GM12878 (cell line): ENCODE measurements around the gene EYS. TPM values are rescaled to one million over a fixed set of nuclear protein-coding genes. Genes with fewer than 3 reads are reported as not detected.
A peak's percentile ranks its signal among the peaks of the same experiment; 100 is the strongest.

Experiments used
- ATAC-seq: fragments of 200-7000 bp; cut with Tn5 transposase; 3 replicates; pipeline ENCODE4 v1.9.1; 2020; ENCODE audit warnings: mild to moderate bottlenecking, moderate library complexity
- BruUV-seq: library from RNA; stranded (reverse); fragments of 400-500 nt; replicated peaks from 2 replicates; lab custom pipeline; 2021; lab: Mats Ljungman, UMichigan
- CTCF ChIA-PET: fragments of 300-600 bp; sonication (Branson Sonifier 250); formaldehyde crosslinking; extraction: SDS; loops from one replicate; lab custom pipeline; 2021; ENCODE audit warnings: inconsistent platforms; lab: Yijun Ruan, JAX
- POLR2A ChIA-PET: fragments of 350-600 bp; formaldehyde crosslinking; extraction: SDS; loops from one replicate; lab custom pipeline; 2021; ENCODE audit warnings: inconsistent platforms; lab: Charles Lee
- RAD21 ChIA-PET: fragments of 300-600 bp; sonication (Branson Sonifier 250); formaldehyde crosslinking; loops from one replicate; lab custom pipeline; 2023; ENCODE audit warnings: antibody characterized with exemption; ENCODE audit not compliant: unreplicated experiment; lab: Charles Lee
- SMC1A ChIA-PET: fragments of 300-600 bp; sonication (Branson Sonifier 250); formaldehyde crosslinking; loops from one replicate; lab custom pipeline; 2023; ENCODE audit not compliant: unreplicated experiment, uncharacterized antibody; lab: Charles Lee
- DNase-seq: peaks from one replicate; pipeline ENCODE4 v3.0.0-alpha.2; 2011; ENCODE audit warnings: low read depth, low spot score
- FAIRE-seq: peaks from 3 replicates; lab custom pipeline; 2011; peaks lifted over from hg19 to GRCh38; lab: Jason Lieb, UNC
- H2AFZ ChIP-seq: 2 replicates; pipeline ENCODE4 v1.6.0; 2011; ENCODE audit warnings: low read depth, low read length, control low read depth; ENCODE audit not compliant: control insufficient read depth
- H3K27ac ChIP-seq: 2 replicates; pipeline ENCODE4 v1.5.1; 2011; ENCODE audit warnings: control low read depth; ENCODE audit not compliant: control insufficient read depth, insufficient read depth
- H3K27me3 ChIP-seq, 2 experiments: replicated peaks in 1 of 2; 2 replicates each; pipeline versions ENCODE4 v1.6.0 to v1.6.1; 2011; ENCODE audit warnings: low read length in 1 of 2; ENCODE audit not compliant: control insufficient read depth in 2 of 2, insufficient read depth in 2 of 2
- H3K36me3 ChIP-seq, 2 experiments: 2 replicates each; pipeline ENCODE4 v1.5.1; 2011; ENCODE audit warnings: low read length in 1 of 2; ENCODE audit not compliant: control insufficient read depth in 2 of 2, insufficient read depth in 2 of 2
- H3K4me1 ChIP-seq: 2 replicates; pipeline ENCODE4 v1.6.1; 2011; ENCODE audit warnings: mild to moderate bottlenecking, low read length, moderate library complexity, mixed read lengths; ENCODE audit not compliant: control insufficient read depth, insufficient read depth
- H3K4me2 ChIP-seq: 2 replicates; pipeline ENCODE4 v1.6.0; 2011; ENCODE audit warnings: control low read depth; ENCODE audit not compliant: control insufficient read depth, insufficient read depth
- H3K4me3 ChIP-seq: fragments of 200-600 bp; sonication (generic); 2 replicates; pipeline ENCODE4 v1.5.1; 2016
- H3K79me2 ChIP-seq: 2 replicates; pipeline ENCODE4 v1.6.0; 2011; ENCODE audit warnings: low read length; ENCODE audit not compliant: control insufficient read depth, insufficient read depth
- H3K9ac ChIP-seq: 2 replicates; pipeline ENCODE4 v1.8.0; 2011; ENCODE audit warnings: low read length, control low read depth, mixed read lengths; ENCODE audit not compliant: control insufficient read depth, insufficient read depth
- H3K9me3 ChIP-seq: replicated peaks from 3 replicates; pipeline ENCODE4 v1.5.1; 2011; ENCODE audit warnings: mild to moderate bottlenecking, low read length; ENCODE audit not compliant: control insufficient read depth, insufficient read depth
- H4K20me1 ChIP-seq: 2 replicates; pipeline ENCODE4 v1.6.0; 2011; ENCODE audit not compliant: control insufficient read depth, insufficient read depth
- BMI1 ChIP-seq: fragments of 450-650 bp; IDR thresholded peaks from 2 replicates; pipeline ENCODE4 v1.6.1; 2016; ENCODE audit warnings: mild to moderate bottlenecking, moderate library complexity, borderline replicate concordance
- MYC ChIP-seq: IDR thresholded peaks from 2 replicates; pipeline ENCODE4 v1.6.1; 2011; ENCODE audit warnings: mild to moderate bottlenecking, low read length, moderate library complexity, inconsistent platforms; ENCODE audit not compliant: insufficient read depth, insufficient replicate concordance, insufficient read length, severe bottlenecking
- NFIC ChIP-seq: IDR thresholded peaks from 2 replicates; pipeline ENCODE4 v1.6.1; 2012; ENCODE audit warnings: low read depth, mild to moderate bottlenecking, inconsistent platforms, low read length, moderate library complexity
- SIN3A ChIP-seq: IDR thresholded peaks from 2 replicates; pipeline ENCODE4 v1.6.1; 2012; ENCODE audit warnings: low read depth, low read length, improper control_type of control experiment
- SIX5 ChIP-seq: IDR thresholded peaks from 2 replicates; pipeline ENCODE4 v1.6.1; 2011; ENCODE audit warnings: mild to moderate bottlenecking, low read depth, low read length, moderate library complexity; ENCODE audit not compliant: severe bottlenecking
- SREBF2 ChIP-seq: IDR thresholded peaks from 2 replicates; pipeline ENCODE4 v1.6.1; 2012; ENCODE audit warnings: mild to moderate bottlenecking, low read length
- STAT1 ChIP-seq: fragments of 450-650 bp; conservative IDR thresholded peaks from 2 replicates; pipeline ENCODE4 v1.6.1; 2014; ENCODE audit warnings: antibody characterized with exemption, mild to moderate bottlenecking
- WGBS: methylation state at CpG from one replicate; pipeline ENCODE4 v1.1.6; 2016; ENCODE audit warnings: low lambda C conversion rate; ENCODE audit not compliant: insufficient replicate concordance, insufficient coverage; ENCODE audit errors: missing lambda C conversion rate; 5-methylcytosine and 5-hydroxymethylcytosine counted together
- in situ Hi-C: fragments of 300-500 bp; cut with MboI; formaldehyde crosslinking; loops from 9 replicates; pipeline ENCODE4 v1.14.3; 2018; ENCODE audit warnings: mixed read lengths
- intact Hi-C: fragments of 100-400 bp; cut with micrococcal nuclease; formaldehyde crosslinking; loops from one replicate; pipeline ENCODE4 v1.14.2; 2022; ENCODE audit not compliant: unreplicated experiment
- polyA plus RNA-seq, 11 experiments: library from polyadenylated mRNA; depleted of rRNA in 4 of 11; unstranded in 6 of 11; stranded (reverse) in 5 of 11; fragments of >200 nt; fragmentation: Nextera tagmentation in 4 of 11; fragmentation: Illumina TruSeq in 1 of 11; extraction: Ambion mirVana in 4 of 11; extraction: Trizol in 1 of 11; gene quantifications; 1 replicate in 1 of 11; 2 replicates in 10 of 11; pipeline versions ENCODE4 v1.2.1 to v1.2.3, GENCODE V29; 2011 to 2016; ENCODE audit warnings: inconsistent platforms in 2 of 11, missing spikeins in 2 of 11, low read depth in 1 of 11
- total RNA-seq, 4 experiments: library from RNA; depleted of rRNA in 3 of 4; stranded (reverse); fragments of >200 nt in 3 of 4; fragmentation: Illumina TruSeq in 1 of 4; extraction: Trizol in 1 of 4; gene quantifications; 2 replicates each; pipeline versions ENCODE4 v1.2.1 to v1.2.3, GENCODE V29; 2013 to 2021
- TF ChIP-seq, protein P1 (sequence below): fragments of 450-650 bp; IDR thresholded peaks from 2 replicates; pipeline ENCODE4 v1.6.1; 2017; ENCODE audit warnings: mild to moderate bottlenecking, low read depth, inconsistent platforms; ENCODE audit not compliant: poor library complexity, severe bottlenecking
- TF ChIP-seq, protein P2 (sequence below): fragments of 150-350 bp; IDR thresholded peaks from 2 replicates; pipeline ENCODE4 v1.6.1; 2014; ENCODE audit warnings: mild to moderate bottlenecking, low read depth, low read length
- TF ChIP-seq, protein P3 (sequence below): fragments of 450-650 bp; formaldehyde crosslinking; IDR thresholded peaks from 2 replicates; pipeline ENCODE4 v1.5.0; 2022; ENCODE audit warnings: mild to moderate bottlenecking, missing genetic modification characterization
- TF ChIP-seq, protein P4 (sequence below): fragments of 450-650 bp; IDR thresholded peaks from 2 replicates; pipeline ENCODE4 v1.6.1; 2017; ENCODE audit warnings: antibody characterized with exemption, mild to moderate bottlenecking, moderate library complexity
- TF ChIP-seq, protein P5 (sequence below): fragments of 450-650 bp; IDR thresholded peaks from 2 replicates; pipeline ENCODE4 v1.6.1; 2014; ENCODE audit warnings: mild to moderate bottlenecking

EYS gene
- total and polyA plus RNA-seq, 10 of the 15 experiments (the other 5 are each of a cell fraction or from before 2014, with no cell fraction given): under 0.01 to 0.14 (median 0.02) TPM; not detected in 1

DNA sequence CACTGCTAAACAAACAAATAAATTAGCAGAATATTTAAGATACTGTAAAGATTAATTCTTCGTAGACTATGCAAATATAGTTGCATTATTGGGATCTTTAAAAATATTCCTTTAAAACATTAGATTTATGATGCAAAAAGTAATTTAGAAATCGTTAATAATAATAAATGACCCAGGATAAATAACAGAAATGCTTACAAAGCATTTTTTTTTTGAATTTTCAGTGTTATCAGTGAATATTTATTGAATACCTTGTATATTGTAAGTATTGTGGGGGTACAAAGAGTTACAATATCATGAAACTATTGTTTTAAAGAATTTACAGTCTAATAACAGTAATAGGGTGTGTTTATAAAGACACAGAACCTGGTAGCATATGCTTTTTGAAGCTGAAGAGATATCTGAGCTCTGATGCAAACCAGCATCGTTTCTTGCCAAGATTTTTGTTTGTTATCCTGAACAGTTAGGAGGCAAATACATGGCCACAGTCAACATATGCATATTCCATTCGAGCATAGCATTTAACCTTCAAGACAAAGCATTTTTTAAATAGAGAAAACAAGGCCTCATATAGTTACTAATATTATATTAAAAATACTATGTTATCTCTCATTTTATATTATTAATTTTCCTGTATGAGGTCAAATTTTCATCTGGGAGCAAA is 1584.2 kb downstream of the EYS start:
- Histone ChIP-seq H3K27ac (no peak overlapping the region), H3K36me3 (no peaks in the 10 kb centered on the region), H3K4me3 (no peak overlapping the region), H3K27me3 (no peaks in the 10 kb centered on the region), H4K20me1 (no peaks in the 10 kb centered on the region), H3K9ac (no peak overlapping the region), H3K4me2 (no peak overlapping the region), H2AFZ (no peak overlapping the region), H3K9me3 (no peaks in the 10 kb centered on the region), H3K4me1 (no peaks in the 10 kb centered on the region), H3K79me2 (no peaks in the 10 kb centered on the region)
- WGBS: 3% methylated on average over 4 of the region's 4 CpGs
- RAD21 ChIA-PET: no interaction called here
- DNase-seq (no peak), FAIRE-seq (peak; percentile 96), ATAC-seq (no peak)
- in situ Hi-C loops: no loop called here
- BruUV-seq: no TSS peak
- SMC1A ChIA-PET: no interaction called here
- POLR2A ChIA-PET: no interaction called here
- intact Hi-C loops: loop anchor here (5.0 kb wide), 1 partner anchor 81 kb away; no protein-coding TSS in a partner anchor
- CTCF ChIA-PET: no interaction called here
- TF ChIP-seq BMI1: no peak
- TF ChIP-seq, protein P1, sequence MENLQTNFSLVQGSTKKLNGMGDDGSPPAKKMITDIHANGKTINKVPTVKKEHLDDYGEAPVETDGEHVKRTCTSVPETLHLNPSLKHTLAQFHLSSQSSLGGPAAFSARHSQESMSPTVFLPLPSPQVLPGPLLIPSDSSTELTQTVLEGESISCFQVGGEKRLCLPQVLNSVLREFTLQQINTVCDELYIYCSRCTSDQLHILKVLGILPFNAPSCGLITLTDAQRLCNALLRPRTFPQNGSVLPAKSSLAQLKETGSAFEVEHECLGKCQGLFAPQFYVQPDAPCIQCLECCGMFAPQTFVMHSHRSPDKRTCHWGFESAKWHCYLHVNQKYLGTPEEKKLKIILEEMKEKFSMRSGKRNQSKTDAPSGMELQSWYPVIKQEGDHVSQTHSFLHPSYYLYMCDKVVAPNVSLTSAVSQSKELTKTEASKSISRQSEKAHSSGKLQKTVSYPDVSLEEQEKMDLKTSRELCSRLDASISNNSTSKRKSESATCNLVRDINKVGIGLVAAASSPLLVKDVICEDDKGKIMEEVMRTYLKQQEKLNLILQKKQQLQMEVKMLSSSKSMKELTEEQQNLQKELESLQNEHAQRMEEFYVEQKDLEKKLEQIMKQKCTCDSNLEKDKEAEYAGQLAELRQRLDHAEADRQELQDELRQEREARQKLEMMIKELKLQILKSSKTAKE: no peak
- no peak for TF ChIP-seq SREBF2
- no peak for TF ChIP-seq SIN3A
- TF ChIP-seq, protein P2, sequence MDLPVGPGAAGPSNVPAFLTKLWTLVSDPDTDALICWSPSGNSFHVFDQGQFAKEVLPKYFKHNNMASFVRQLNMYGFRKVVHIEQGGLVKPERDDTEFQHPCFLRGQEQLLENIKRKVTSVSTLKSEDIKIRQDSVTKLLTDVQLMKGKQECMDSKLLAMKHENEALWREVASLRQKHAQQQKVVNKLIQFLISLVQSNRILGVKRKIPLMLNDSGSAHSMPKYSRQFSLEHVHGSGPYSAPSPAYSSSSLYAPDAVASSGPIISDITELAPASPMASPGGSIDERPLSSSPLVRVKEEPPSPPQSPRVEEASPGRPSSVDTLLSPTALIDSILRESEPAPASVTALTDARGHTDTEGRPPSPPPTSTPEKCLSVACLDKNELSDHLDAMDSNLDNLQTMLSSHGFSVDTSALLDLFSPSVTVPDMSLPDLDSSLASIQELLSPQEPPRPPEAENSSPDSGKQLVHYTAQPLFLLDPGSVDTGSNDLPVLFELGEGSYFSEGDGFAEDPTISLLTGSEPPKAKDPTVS: no peak
- no peak for TF ChIP-seq SIX5
- no peak for TF ChIP-seq NFIC
- TF ChIP-seq, protein P3, sequence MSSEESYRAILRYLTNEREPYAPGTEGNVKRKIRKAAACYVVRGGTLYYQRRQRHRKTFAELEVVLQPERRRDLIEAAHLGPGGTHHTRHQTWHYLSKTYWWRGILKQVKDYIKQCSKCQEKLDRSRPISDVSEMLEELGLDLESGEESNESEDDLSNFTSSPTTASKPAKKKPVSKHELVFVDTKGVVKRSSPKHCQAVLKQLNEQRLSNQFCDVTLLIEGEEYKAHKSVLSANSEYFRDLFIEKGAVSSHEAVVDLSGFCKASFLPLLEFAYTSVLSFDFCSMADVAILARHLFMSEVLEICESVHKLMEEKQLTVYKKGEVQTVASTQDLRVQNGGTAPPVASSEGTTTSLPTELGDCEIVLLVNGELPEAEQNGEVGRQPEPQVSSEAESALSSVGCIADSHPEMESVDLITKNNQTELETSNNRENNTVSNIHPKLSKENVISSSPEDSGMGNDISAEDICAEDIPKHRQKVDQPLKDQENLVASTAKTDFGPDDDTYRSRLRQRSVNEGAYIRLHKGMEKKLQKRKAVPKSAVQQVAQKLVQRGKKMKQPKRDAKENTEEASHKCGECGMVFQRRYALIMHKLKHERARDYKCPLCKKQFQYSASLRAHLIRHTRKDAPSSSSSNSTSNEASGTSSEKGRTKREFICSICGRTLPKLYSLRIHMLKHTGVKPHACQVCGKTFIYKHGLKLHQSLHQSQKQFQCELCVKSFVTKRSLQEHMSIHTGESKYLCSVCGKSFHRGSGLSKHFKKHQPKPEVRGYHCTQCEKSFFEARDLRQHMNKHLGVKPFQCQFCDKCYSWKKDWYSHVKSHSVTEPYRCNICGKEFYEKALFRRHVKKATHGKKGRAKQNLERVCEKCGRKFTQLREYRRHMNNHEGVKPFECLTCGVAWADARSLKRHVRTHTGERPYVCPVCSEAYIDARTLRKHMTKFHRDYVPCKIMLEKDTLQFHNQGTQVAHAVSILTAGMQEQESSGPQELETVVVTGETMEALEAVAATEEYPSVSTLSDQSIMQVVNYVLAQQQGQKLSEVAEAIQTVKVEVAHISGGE (CRISPR knock-in tag): no peak
- TF ChIP-seq, protein P4, sequence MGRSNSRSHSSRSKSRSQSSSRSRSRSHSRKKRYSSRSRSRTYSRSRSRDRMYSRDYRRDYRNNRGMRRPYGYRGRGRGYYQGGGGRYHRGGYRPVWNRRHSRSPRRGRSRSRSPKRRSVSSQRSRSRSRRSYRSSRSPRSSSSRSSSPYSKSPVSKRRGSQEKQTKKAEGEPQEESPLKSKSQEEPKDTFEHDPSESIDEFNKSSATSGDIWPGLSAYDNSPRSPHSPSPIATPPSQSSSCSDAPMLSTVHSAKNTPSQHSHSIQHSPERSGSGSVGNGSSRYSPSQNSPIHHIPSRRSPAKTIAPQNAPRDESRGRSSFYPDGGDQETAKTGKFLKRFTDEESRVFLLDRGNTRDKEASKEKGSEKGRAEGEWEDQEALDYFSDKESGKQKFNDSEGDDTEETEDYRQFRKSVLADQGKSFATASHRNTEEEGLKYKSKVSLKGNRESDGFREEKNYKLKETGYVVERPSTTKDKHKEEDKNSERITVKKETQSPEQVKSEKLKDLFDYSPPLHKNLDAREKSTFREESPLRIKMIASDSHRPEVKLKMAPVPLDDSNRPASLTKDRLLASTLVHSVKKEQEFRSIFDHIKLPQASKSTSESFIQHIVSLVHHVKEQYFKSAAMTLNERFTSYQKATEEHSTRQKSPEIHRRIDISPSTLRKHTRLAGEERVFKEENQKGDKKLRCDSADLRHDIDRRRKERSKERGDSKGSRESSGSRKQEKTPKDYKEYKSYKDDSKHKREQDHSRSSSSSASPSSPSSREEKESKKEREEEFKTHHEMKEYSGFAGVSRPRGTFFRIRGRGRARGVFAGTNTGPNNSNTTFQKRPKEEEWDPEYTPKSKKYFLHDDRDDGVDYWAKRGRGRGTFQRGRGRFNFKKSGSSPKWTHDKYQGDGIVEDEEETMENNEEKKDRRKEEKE: no peak
- no peak for TF ChIP-seq STAT1
- TF ChIP-seq, protein P5, sequence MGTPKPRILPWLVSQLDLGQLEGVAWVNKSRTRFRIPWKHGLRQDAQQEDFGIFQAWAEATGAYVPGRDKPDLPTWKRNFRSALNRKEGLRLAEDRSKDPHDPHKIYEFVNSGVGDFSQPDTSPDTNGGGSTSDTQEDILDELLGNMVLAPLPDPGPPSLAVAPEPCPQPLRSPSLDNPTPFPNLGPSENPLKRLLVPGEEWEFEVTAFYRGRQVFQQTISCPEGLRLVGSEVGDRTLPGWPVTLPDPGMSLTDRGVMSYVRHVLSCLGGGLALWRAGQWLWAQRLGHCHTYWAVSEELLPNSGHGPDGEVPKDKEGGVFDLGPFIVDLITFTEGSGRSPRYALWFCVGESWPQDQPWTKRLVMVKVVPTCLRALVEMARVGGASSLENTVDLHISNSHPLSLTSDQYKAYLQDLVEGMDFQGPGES: no peak
- TF ChIP-seq MYC: no peak
